WTC11 (cell line): ENCODE measurements around the gene NKX2-3. TPM values are rescaled to one million over a fixed set of nuclear protein-coding genes. Genes with fewer than 3 reads are reported as not detected.

Experiments
- ATAC-seq: fragments of 200-7000 bp; cut with Tn5 transposase; 2 replicates; pipeline ENCODE4 v1.10.0; 2021; ENCODE audit warnings: mild to moderate bottlenecking, moderate library complexity
- CTCF ChIA-PET: fragments of 300-600 bp; sonication (Branson Sonifier 250); formaldehyde crosslinking; loops from one replicate; lab custom pipeline; 2021; ENCODE audit warnings: antibody characterized with exemption; lab: Charles Lee
- POLR2A ChIA-PET: fragments of 350-600 bp; sonication (Branson Sonifier 250); formaldehyde crosslinking; loops from one replicate; lab custom pipeline; 2021; ENCODE audit warnings: antibody characterized with exemption; lab: Charles Lee
- DNase-seq: peaks from one replicate; pipeline ENCODE4 v3.0.0; 2021; ENCODE audit warnings: low spot score
- H3K27ac Mint-ChIP-seq: 2 replicates; pipeline ENCODE4 v1.8.0; 2021; ENCODE audit warnings: mixed read lengths
- H3K27me3 Mint-ChIP-seq: 2 replicates; pipeline ENCODE4 v1.8.0; 2021; ENCODE audit warnings: low read depth, mild to moderate bottlenecking, moderate library complexity, mixed read lengths
- H3K36me3 Mint-ChIP-seq: 2 replicates; pipeline ENCODE4 v1.8.0; 2021; ENCODE audit warnings: mixed read lengths
- H3K4me1 Mint-ChIP-seq: 2 replicates; pipeline ENCODE4 v1.8.0; 2022; ENCODE audit warnings: mixed read lengths
- H3K4me3 Mint-ChIP-seq: 2 replicates; pipeline ENCODE4 v1.8.0; 2021; ENCODE audit warnings: mild to moderate bottlenecking, moderate library complexity, mixed read lengths
- H3K9me3 Mint-ChIP-seq: 2 replicates; pipeline ENCODE4 v1.8.0; 2021; ENCODE audit warnings: mixed read lengths
- CREM ChIP-seq: sonication (generic); formaldehyde crosslinking; IDR thresholded peaks from 2 replicates; pipeline ENCODE4 v1.8.1; 2022; ENCODE audit warnings: mild to moderate bottlenecking, missing genetic modification reagents, moderate library complexity
- JUN ChIP-seq: sonication (generic); formaldehyde crosslinking; IDR thresholded peaks from 2 replicates; pipeline ENCODE4 v1.8.0; 2023; ENCODE audit warnings: mild to moderate bottlenecking, missing genetic modification reagents
- KAT7 ChIP-seq: sonication (generic); formaldehyde crosslinking; IDR thresholded peaks from 2 replicates; pipeline ENCODE4 v1.8.1; 2023; ENCODE audit warnings: missing genetic modification reagents, mild to moderate bottlenecking, borderline replicate concordance
- MXD4 ChIP-seq: fragments of 250-450 bp; sonication (Bioruptor Pico); IDR thresholded peaks from 2 replicates; pipeline ENCODE4 v1.8.0; 2021; ENCODE audit warnings: mild to moderate bottlenecking, moderate library complexity, borderline replicate concordance
- MYBL2 ChIP-seq: sonication (generic); formaldehyde crosslinking; IDR thresholded peaks from 2 replicates; pipeline ENCODE4 v1.8.1; 2023; ENCODE audit warnings: mild to moderate bottlenecking, moderate library complexity, missing genetic modification reagents
- NFE2L1 ChIP-seq: sonication (generic); formaldehyde crosslinking; IDR thresholded peaks from 2 replicates; pipeline ENCODE4 v1.8.1; 2023; ENCODE audit warnings: missing genetic modification reagents
- RORB ChIP-seq: fragments of 250-450 bp; sonication (Bioruptor Pico); IDR thresholded peaks from 2 replicates; pipeline ENCODE4 v1.9.0; 2021; ENCODE audit warnings: mild to moderate bottlenecking
- SP1 ChIP-seq: sonication (generic); formaldehyde crosslinking; conservative IDR thresholded peaks from 2 replicates; pipeline ENCODE4 v1.8.1; 2022; ENCODE audit warnings: missing genetic modification reagents
- TCF7 ChIP-seq: sonication (generic); formaldehyde crosslinking; IDR thresholded peaks from 2 replicates; pipeline ENCODE4 v1.8.0; 2022; ENCODE audit warnings: mild to moderate bottlenecking, low read depth, missing genetic modification reagents, moderate library complexity
- ZNF219 ChIP-seq: sonication (generic); formaldehyde crosslinking; IDR thresholded peaks from 2 replicates; pipeline ENCODE4 v1.8.0; 2023; ENCODE audit warnings: missing genetic modification reagents, mild to moderate bottlenecking, borderline replicate concordance
- ZNF396 ChIP-seq: fragments of 250-450 bp; sonication (Bioruptor Pico); IDR thresholded peaks from 2 replicates; pipeline ENCODE4 v1.8.0; 2021; ENCODE audit warnings: mild to moderate bottlenecking, moderate library complexity, borderline replicate concordance
- total RNA-seq: library from RNA; stranded (reverse); gene quantifications from 3 replicates; pipeline ENCODE4 v1.2.3, GENCODE V29; 2021
- TF ChIP-seq, protein P1 (sequence below): sonication (generic); formaldehyde crosslinking; IDR thresholded peaks from 2 replicates; pipeline ENCODE4 v1.8.0; 2022; ENCODE audit warnings: mild to moderate bottlenecking, missing genetic modification reagents
- TF ChIP-seq, protein P2 (sequence below): sonication (generic); formaldehyde crosslinking; IDR thresholded peaks from 2 replicates; pipeline ENCODE4 v1.8.1; 2023; ENCODE audit warnings: mild to moderate bottlenecking, missing genetic modification reagents
- TF ChIP-seq, protein P3 (sequence below): sonication (generic); formaldehyde crosslinking; IDR thresholded peaks from 2 replicates; pipeline ENCODE4 v1.8.0; 2022; ENCODE audit warnings: mild to moderate bottlenecking, missing genetic modification reagents
- TF ChIP-seq, protein P4 (sequence below): fragments of 250-450 bp; sonication (Bioruptor Pico); IDR thresholded peaks from 2 replicates; pipeline ENCODE4 v1.9.0; 2021; ENCODE audit warnings: moderate library complexity, mild to moderate bottlenecking, inconsistent platforms, borderline replicate concordance
- TF ChIP-seq, protein P5 (sequence below): sonication (generic); formaldehyde crosslinking; IDR thresholded peaks from 2 replicates; pipeline ENCODE4 v1.8.0; 2022; ENCODE audit warnings: mild to moderate bottlenecking, missing genetic modification reagents
- TF ChIP-seq, protein P6 (sequence below): sonication (generic); formaldehyde crosslinking; IDR thresholded peaks from 2 replicates; pipeline ENCODE4 v1.8.1; 2022; ENCODE audit warnings: missing genetic modification reagents, borderline replicate concordance
- TF ChIP-seq, protein P7 (sequence below): sonication (generic); formaldehyde crosslinking; IDR thresholded peaks from 2 replicates; pipeline ENCODE4 v1.8.1; 2023; ENCODE audit warnings: mild to moderate bottlenecking, moderate library complexity, missing genetic modification reagents
- TF ChIP-seq, protein P8 (sequence below): fragments of 250-450 bp; sonication (Bioruptor Pico); IDR thresholded peaks from 2 replicates; pipeline ENCODE4 v1.8.0; 2021; ENCODE audit warnings: mild to moderate bottlenecking

The NKX2-3 gene
- total RNA-seq, 1 experiment from 2014 or later: not detected

DNA sequence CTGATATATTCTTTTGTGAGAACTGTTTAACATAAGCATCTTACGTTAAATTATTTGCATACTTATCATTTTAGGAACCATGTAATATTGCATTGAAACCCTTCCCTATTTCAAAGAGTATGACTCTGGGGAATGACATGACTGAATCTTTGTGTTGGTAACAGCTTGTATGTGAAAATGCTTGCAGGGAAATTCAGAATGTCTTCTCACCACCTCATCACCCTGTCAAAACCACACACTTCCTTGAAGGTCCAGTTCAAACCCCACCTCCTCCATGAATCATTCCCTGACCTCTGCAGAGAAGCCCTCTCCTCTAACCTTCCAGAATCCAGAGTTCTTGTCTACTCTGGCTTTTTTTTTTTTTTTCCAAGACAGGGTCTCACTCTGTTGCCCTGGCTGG, 26.3 kb upstream of the NKX2-3 start:
- CTCF ChIA-PET: no interaction called here
- H3K27me3 Mint-ChIP-seq: peaks cover 72% of the 10 kb centered on the region
- H3K9me3 Mint-ChIP-seq: peaks cover 9% of the 10 kb centered on the region
- ATAC-seq: no peak
- POLR2A ChIA-PET: no interaction called here
- no peak for DNase-seq
- H3K4me1 Mint-ChIP-seq: no peaks in the 10 kb centered on the region
- H3K36me3 Mint-ChIP-seq: no peaks in the 10 kb centered on the region
- H3K27ac Mint-ChIP-seq: no peak overlapping the region
- no peak overlapping the region for H3K4me3 Mint-ChIP-seq
- TF ChIP-seq, protein P1, sequence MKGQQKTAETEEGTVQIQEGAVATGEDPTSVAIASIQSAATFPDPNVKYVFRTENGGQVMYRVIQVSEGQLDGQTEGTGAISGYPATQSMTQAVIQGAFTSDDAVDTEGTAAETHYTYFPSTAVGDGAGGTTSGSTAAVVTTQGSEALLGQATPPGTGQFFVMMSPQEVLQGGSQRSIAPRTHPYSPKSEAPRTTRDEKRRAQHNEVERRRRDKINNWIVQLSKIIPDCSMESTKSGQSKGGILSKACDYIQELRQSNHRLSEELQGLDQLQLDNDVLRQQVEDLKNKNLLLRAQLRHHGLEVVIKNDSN (CRISPR knock-in tag): no peak
- TF ChIP-seq, protein P2, sequence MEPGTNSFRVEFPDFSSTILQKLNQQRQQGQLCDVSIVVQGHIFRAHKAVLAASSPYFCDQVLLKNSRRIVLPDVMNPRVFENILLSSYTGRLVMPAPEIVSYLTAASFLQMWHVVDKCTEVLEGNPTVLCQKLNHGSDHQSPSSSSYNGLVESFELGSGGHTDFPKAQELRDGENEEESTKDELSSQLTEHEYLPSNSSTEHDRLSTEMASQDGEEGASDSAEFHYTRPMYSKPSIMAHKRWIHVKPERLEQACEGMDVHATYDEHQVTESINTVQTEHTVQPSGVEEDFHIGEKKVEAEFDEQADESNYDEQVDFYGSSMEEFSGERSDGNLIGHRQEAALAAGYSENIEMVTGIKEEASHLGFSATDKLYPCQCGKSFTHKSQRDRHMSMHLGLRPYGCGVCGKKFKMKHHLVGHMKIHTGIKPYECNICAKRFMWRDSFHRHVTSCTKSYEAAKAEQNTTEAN (CRISPR knock-in tag): no peak
- TF ChIP-seq, protein P3, sequence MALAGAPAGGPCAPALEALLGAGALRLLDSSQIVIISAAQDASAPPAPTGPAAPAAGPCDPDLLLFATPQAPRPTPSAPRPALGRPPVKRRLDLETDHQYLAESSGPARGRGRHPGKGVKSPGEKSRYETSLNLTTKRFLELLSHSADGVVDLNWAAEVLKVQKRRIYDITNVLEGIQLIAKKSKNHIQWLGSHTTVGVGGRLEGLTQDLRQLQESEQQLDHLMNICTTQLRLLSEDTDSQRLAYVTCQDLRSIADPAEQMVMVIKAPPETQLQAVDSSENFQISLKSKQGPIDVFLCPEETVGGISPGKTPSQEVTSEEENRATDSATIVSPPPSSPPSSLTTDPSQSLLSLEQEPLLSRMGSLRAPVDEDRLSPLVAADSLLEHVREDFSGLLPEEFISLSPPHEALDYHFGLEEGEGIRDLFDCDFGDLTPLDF (CRISPR knock-in tag): no peak
- TF ChIP-seq, protein P4, sequence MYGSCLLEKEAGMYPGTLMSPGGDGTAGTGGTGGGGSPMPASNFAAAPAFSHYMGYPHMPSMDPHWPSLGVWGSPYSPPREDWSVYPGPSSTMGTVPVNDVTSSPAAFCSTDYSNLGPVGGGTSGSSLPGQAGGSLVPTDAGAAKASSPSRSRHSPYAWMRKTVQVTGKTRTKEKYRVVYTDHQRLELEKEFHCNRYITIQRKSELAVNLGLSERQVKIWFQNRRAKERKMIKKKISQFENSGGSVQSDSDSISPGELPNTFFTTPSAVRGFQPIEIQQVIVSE (CRISPR knock-in tag): no peak
- TF ChIP-seq TCF7 (CRISPR knock-in tag) (no peak), CREM (CRISPR knock-in tag) (no peak), NFE2L1 (CRISPR knock-in tag) (no peak), KAT7 (no peak), ZNF219 (CRISPR knock-in tag) (no peak), MYBL2 (no peak), ZNF396 (CRISPR knock-in tag) (no peak), RORB (CRISPR knock-in tag) (no peak)
- TF ChIP-seq, protein P5, sequence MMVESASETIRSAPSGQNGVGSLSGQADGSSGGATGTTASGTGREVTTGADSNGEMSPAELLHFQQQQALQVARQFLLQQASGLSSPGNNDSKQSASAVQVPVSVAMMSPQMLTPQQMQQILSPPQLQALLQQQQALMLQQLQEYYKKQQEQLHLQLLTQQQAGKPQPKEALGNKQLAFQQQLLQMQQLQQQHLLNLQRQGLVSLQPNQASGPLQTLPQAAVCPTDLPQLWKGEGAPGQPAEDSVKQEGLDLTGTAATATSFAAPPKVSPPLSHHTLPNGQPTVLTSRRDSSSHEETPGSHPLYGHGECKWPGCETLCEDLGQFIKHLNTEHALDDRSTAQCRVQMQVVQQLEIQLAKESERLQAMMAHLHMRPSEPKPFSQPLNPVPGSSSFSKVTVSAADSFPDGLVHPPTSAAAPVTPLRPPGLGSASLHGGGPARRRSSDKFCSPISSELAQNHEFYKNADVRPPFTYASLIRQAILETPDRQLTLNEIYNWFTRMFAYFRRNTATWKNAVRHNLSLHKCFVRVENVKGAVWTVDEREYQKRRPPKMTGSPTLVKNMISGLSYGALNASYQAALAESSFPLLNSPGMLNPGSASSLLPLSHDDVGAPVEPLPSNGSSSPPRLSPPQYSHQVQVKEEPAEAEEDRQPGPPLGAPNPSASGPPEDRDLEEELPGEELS (CRISPR knock-in tag): no peak
- TF ChIP-seq, protein P6, sequence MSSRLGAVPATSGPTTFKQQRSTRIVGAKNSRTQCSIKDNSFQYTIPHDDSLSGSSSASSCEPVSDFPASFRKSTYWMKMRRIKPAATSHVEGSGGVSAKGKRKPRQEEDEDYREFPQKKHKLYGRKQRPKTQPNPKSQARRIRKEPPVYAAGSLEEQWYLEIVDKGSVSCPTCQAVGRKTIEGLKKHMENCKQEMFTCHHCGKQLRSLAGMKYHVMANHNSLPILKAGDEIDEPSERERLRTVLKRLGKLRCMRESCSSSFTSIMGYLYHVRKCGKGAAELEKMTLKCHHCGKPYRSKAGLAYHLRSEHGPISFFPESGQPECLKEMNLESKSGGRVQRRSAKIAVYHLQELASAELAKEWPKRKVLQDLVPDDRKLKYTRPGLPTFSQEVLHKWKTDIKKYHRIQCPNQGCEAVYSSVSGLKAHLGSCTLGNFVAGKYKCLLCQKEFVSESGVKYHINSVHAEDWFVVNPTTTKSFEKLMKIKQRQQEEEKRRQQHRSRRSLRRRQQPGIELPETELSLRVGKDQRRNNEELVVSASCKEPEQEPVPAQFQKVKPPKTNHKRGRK (CRISPR knock-in tag): no peak

DNA sequence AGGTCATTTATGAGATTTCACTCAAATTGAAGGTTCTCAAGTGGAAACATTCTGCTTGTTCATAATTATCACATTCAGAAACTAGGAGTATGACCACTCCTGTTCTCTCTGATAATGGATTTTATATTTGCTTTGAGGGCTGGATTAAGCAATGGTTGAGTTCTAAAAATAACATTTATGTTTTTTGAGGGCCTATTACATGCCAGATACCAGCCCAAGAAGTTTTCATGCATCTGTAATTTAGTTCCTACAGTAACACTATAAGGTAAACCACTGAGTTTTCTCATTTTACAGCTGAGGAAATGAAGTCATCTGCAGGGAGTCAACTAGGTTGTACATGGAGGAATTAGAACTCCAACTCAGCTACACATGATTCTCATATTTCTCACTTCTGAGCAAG, 25.5 kb upstream of the NKX2-3 start:
- H3K36me3 Mint-ChIP-seq: no peaks in the 10 kb centered on the region
- ATAC-seq (no peak), DNase-seq (no peak)
- TF ChIP-seq, protein P7, sequence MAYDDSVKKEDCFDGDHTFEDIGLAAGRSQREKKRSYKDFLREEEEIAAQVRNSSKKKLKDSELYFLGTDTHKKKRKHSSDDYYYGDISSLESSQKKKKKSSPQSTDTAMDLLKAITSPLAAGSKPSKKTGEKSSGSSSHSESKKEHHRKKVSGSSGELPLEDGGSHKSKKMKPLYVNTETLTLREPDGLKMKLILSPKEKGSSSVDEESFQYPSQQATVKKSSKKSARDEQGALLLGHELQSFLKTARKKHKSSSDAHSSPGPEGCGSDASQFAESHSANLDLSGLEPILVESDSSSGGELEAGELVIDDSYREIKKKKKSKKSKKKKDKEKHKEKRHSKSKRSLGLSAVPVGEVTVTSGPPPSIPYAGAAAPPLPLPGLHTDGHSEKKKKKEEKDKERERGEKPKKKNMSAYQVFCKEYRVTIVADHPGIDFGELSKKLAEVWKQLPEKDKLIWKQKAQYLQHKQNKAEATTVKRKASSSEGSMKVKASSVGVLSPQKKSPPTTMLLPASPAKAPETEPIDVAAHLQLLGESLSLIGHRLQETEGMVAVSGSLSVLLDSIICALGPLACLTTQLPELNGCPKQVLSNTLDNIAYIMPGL (CRISPR knock-in tag): no peak
- TF ChIP-seq MXD4 (CRISPR knock-in tag) (no peak), SP1 (CRISPR knock-in tag) (no peak), JUN (CRISPR knock-in tag) (no peak), ZNF219 (CRISPR knock-in tag) (no peak)
- TF ChIP-seq, protein P8, sequence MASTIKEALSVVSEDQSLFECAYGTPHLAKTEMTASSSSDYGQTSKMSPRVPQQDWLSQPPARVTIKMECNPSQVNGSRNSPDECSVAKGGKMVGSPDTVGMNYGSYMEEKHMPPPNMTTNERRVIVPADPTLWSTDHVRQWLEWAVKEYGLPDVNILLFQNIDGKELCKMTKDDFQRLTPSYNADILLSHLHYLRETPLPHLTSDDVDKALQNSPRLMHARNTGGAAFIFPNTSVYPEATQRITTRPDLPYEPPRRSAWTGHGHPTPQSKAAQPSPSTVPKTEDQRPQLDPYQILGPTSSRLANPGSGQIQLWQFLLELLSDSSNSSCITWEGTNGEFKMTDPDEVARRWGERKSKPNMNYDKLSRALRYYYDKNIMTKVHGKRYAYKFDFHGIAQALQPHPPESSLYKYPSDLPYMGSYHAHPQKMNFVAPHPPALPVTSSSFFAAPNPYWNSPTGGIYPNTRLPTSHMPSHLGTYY: no peak
- H3K4me3 Mint-ChIP-seq: no peak overlapping the region
- peaks cover 80% of the 10 kb centered on the region for H3K27me3 Mint-ChIP-seq
- ChIA-PET CTCF (no interaction called here), POLR2A (no interaction called here)
- H3K4me1 Mint-ChIP-seq: no peaks in the 10 kb centered on the region
- peaks cover 9% of the 10 kb centered on the region for H3K9me3 Mint-ChIP-seq
- no peak overlapping the region for H3K27ac Mint-ChIP-seq
